ENCODE measurements around the gene PPY.

The PPY gene

GRCh38 chr17:43891851-43892646 lies 50.2 kb downstream of the PPY start:
- Mint-ChIP-seq H3K9me3 (no peaks in the 10 kb centered on the region), H3K4me1 (no peaks in the 10 kb centered on the region), H3K4me3 (no peak overlapping the region), H3K27ac (no peak overlapping the region), H3K27me3 (ENCODE audit: low read depth, poor library complexity) (peaks cover 4% of the 10 kb centered on the region), H3K36me3 (ENCODE audit: low read depth) (peaks cover 37% of the 10 kb centered on the region)
- TF ChIP-seq, protein P1, sequence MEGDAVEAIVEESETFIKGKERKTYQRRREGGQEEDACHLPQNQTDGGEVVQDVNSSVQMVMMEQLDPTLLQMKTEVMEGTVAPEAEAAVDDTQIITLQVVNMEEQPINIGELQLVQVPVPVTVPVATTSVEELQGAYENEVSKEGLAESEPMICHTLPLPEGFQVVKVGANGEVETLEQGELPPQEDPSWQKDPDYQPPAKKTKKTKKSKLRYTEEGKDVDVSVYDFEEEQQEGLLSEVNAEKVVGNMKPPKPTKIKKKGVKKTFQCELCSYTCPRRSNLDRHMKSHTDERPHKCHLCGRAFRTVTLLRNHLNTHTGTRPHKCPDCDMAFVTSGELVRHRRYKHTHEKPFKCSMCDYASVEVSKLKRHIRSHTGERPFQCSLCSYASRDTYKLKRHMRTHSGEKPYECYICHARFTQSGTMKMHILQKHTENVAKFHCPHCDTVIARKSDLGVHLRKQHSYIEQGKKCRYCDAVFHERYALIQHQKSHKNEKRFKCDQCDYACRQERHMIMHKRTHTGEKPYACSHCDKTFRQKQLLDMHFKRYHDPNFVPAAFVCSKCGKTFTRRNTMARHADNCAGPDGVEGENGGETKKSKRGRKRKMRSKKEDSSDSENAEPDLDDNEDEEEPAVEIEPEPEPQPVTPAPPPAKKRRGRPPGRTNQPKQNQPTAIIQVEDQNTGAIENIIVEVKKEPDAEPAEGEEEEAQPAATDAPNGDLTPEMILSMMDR (IDR thresholded peaks at IDR 0.05), result no peak
- DNase-seq, result no peak

All from nephron progenitor cell (in vitro differentiated cells).